Measurements from ENCODE around the gene MBD3.

The MBD3 gene

DNA sequence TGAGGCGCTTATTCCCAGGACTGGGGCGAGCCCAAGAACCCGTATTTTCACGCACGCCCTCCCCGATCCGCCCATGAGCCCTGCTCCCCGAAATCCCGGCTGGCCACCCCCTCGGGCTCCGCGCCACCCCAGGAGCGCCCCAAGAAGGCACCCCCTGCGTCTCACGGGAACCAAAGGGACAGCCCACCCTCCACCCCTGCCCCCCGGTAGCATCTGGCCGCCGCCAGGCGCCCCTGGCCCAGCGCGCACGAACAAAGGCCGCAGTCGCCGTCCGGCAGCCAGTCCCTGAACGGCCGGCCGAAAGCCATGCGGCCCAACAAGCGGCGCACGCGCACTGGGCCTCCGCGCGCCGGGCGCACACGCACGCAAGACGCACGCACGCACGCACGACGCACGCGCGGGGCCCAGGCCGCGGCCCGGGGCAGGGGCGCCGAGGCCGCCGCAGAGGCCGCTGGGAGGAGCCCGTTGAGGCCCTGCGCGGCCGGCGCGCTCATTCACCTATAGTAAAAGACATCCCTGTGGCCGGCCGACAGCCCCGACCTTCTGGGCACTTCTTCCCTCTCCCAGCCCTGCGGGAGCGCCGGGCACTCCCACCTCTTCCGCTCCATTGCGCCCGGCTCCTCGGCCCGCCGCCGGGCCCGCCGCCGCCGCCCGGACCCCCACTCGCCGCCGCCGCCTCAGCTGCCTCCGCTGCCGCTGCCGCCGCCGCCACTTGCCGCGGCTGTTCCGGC is 476 bp downstream of the MBD3 start:
- peak; percentile 84 for DNase-seq

DNA sequence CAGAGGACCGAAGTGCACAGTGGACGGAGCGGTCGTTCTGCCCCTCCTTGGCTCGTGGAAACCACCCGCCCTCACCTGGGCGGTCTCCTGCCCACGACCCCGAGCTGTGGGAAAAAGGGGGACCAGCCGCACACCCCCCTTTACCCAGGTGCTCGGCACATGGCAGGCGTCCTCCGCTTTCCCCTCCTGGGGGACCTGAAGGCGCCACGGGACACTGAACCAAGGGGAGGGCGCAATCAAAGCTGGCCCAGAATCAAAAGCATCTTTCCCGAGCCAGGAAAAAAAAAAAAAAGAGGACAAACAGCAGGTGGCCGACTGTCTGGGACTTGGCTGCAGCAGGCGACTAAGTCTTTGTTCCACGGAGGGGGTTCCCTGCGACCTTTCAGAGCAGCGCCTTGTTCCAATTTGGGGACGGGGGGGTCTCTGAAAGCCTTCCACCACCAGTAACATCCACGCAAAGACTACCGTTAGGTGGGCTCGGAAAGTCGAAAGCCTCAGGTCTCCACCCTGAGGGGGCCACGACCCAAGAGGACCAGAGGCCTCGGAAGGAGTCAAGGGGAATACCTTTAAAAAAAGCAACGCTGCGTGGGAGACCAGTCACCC is 1.1 kb downstream of the MBD3 start:
- peak; percentile 66 for DNase-seq

DNA sequence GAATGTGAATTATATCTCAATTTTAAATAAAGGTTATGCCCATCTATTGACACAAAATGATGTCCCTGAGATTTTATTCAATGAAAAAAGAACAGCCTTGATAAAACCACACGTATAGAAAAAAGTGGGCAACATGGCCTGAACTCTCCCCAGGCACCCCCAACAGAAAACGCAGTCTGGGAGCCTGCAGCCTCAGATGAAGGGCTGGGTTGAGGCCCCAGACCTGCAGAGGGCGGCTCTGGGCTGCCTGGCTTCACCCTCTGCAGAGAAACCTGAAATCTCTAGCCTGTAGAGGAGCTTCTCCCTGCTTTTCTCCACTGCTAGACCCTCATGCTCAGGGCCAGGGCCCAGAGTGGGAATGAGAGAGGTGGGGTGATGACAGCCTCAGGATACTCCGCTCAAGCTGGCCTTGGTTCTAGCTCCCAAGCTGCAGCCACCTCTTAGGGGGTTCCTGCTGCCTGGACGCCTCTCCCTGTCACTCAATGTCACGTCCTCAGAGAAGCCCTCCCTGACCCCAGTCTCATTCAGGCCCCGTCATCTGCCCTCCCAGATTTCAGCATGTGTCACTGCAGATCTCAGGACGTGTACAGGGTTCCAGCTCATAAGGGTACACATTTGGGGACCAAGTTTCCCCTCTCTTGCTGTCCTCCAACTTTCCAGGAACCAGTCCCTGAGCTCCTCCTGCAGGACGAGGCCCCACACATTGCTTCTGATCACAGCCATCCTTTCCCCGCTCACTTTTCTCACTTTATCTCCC is 1.8 kb downstream of the MBD3 start:
- no peak for DNase-seq

DNA sequence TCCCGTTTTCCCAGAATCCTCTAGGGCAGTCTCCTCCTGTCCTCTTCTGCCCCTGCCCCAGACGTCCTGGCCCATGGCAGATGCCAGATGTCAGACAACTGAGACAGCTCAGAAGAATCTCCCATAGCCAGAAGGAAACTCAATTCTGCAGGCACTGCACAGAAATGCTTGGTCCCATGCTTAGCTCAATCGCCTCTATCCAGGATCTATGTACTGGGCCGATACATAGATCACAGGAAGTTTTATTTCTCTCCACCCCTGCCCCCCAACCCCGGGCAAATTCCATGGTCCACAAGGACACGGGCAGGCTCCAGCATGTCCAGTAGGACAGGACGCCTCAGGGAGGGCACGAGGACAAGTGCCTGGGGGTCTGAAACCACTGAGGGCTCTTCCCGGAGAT is 4.8 kb downstream of the MBD3 start:
- DNase-seq, result no peak

DNA sequence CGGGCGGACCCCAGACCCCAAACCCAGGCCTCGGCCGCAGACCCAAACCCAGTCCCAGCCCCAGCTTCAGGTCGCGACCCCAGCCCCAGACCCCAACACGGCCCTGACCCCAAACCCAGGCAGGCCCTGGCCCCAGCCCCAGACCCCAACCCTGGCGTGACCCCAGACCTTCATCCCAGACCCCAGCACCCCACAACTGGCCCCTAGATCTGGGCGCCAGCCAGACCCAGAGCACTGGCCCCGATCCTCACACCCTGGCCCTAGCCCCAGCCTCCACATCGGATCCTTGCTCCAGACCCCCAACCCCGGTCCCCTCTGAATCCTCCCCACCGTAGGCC is 7.5 kb downstream of the MBD3 start:
- DNase-seq, result no peak

DNA sequence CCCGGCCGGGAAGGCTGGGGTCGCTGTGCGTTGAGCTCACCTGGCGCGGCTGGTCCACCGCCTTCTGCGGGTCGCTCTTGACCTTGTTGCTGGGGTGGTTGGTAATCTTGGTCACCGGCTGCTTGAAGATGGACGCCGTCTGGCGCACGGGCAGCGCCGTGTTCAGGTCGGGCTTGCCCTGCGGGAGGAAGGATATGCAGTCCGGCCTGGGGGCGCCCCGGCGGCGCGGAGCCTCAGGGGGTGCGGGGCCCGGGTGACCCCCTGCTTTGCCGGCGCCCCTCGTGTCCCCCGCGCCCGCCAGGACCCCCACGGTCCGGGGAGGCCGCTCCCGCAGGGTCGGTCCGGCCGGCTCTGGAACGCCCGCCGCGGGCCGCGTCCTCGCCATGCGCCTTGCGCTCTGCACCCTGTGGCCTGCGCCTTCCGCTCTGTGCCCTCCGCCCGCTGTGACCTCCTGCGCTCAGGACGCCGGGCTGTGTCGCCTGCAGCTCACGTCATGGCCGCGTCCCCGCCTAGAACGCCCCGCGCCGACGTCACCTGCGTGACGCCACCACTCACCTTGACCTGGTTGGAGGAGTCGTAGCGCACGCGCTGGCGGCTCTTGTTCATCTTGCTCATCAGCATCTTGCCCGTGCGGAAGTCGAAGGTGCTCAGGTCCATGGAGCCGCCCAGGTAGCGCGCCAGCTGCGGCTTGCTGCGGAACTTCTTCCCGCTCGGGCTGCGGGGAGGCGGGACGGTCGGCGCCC is 8.0 kb downstream of the MBD3 start:
- no peak for DNase-seq

DNA sequence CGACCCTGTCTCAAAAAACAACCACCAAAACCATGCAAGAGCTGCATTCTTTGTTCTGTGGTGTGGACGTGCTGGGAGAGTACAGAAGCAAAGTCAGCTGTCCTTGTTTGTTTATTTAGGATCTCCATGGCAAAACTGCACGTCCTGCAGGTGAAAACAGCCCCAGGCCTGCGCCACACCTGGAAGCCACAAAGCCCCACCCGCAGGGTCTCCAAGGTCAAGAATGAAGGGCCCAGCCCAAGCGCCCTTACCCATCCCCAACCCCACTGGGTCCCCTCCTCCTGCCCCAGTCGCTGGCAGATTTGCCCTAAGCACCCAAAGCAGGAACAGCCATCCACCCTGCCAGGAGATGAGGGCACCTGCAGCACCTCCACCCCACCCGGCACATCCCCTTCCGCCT is 10.5 kb downstream of the MBD3 start:
- DNase-seq, result no peak

DNA sequence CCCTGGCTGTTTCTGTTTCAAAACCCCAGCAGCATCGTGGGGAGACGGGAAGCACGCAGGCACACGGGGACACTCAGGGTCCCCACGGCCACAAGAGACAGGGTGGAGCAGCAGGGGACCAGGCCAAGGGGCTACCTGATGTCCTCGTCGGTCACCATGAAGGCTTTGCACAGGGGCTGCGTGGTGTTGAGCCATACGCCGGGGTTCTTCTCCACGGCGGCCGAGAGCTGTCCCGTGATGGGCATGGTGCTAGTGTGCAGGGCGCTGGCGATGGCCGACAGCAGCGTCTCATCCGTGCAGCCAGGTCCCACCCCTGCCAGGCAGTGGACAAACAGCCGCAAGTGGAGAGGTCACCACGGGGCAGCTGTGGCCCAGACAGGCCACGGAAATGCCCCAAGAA is 11.7 kb downstream of the MBD3 start:
- DNase-seq, result no peak

DNA sequence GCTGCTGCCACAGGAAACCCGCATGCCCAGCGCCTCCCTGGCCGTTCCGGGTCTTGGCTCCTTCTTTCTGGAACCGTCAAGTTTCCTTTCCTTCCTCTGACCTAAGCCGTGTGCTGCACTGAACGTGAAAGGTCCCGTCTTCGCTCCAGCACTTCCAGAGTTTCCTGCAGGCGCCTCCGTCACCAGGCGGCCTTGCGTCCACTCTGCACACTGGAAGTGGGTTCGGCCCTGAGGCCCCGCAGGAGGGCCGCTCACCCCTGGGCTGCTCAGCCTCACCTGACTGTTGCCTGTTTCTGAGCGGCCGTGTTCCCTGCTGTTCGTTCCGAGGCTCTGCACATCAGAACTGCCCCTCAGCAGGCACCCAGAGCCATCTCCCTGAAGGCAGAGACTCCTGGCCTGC is 12.3 kb downstream of the MBD3 start:
- no peak for DNase-seq

DNA sequence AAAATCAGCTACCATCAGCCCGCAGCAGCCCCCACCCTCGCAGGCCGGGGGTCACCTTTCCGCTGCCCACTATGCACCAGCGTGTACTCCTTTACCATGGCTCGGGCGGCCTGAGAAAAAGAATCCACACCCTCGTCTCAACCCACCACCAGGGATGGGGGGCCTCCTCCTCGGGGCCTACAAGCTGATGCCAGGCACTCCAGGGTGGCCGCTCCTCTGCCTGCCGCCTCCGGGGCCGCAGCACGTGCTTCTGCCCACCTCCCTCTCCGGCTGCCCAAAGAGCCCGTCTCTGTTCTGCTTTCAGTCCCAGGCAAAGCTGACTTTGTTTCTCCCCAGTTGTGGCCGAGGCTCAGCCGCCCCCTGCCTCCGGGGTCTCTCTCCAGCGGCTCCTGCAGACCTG is 13.4 kb downstream of the MBD3 start:
- DNase-seq, result no peak

DNA sequence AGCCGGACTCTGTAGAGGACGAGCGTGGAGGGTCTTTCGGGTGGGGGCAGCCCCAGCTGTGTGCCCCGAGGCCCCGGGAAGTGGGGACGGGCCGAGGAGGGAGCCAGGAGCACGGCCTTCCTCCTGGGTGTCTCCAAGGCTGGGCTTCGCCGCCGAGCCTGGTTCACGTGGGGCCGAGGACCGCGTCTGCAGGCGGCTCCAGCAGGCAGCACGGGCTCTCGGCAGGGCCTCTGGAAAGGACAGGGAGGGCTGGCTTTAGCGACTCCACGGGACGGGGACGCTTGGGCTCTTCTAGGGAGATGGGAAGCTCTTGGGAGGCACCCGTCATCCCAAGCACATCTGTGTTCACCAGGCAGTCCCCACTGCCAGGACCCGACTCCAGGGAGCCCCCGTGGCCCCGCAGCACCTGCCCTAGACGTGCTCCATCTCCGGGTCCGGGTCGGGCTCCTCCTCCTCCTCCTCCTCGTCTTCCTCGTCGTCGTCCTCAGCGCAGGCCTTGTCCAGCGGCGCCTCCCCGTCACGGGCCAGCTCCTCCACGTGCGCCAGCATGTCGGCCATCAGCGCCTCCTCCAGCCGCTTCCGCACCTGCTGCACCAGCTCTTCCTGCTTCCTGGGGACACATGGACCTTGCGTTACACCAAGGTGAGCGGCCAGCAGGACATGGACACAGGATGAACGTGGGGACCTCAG is 14.6 kb downstream of the MBD3 start:
- no peak for DNase-seq

DNA sequence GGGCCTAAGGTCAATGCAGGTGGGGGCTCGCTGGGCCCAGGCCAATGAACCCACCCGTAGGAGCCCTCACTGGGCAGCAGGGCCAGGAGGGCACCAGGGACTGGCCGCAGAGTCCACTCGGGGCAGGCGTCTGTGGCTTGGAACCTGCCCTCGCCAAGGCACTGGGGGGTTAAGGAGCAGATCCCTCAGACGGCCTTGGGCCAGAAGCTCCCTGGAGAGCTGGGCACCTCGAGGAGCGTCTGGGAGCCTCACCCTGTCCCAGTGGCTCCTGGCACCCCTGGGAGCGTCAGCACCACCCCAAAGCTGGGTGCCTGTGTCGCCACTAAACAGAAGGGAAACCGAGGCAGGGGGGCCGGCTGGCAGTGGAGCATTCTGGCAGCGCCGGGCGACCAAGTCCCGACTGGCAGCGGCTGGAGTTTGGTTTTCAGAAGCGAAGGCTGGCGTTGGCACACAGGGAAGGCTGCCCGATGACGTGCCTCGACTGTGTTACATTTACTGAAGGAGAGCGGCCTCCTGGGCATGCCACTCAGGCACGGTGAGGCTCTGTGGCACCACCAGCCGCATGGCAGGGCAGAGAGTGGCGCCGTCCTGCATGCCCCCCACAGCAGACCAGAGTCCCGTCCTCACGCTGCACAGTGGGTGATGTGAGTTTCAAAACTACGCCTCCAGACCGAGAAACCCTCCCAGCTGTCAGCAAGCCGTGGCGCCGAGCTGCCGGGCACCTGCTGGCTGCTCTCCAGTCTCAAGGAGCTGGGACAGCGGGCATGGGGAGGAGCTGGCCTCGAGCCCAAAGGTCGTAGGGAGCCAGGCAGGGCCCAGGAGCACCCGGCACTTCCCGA is 15.4 kb downstream of the MBD3 start:
- no peak for DNase-seq

DNA sequence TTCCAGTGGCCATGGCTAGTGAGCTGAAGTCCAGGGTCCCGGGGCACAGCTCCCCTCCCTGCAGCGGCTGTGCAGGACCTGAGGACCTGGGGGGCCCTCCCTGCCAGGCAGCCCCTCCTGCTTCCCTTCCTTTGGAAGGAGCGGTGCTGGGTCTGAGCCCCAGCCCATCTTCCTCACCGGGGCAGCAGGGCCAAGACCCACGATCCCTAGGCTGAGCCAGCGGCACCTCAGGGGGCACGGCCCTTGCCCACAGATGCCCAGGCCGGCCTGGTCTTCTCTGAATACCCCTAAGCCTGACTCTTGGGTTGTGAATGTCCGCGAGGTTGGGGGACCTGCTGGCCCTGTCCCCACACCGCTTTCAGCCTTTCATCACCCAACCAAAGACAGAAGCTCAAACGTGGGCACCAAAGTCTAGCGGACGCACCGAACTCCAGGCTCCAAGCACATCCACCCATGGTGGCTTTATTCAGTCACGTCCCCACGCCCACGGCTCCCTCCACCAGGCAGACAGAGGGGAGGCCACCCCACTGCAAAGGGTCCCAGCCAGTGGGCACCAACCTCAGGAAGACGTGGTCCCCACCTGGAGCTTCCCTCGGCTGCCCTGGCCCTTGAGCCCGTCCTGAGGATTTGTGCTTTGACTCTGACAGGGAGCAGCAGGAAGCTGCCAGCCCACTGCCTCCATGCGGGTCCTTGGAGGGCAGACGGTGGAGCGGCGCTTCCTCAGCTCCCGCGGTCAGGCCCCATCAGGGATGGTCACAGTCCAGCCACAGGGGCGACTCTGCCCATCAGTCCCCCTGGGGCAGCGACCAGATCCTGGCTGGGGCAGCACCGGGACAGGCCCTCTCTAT is 16.2 kb downstream of the MBD3 start:
- no peak for DNase-seq

DNA sequence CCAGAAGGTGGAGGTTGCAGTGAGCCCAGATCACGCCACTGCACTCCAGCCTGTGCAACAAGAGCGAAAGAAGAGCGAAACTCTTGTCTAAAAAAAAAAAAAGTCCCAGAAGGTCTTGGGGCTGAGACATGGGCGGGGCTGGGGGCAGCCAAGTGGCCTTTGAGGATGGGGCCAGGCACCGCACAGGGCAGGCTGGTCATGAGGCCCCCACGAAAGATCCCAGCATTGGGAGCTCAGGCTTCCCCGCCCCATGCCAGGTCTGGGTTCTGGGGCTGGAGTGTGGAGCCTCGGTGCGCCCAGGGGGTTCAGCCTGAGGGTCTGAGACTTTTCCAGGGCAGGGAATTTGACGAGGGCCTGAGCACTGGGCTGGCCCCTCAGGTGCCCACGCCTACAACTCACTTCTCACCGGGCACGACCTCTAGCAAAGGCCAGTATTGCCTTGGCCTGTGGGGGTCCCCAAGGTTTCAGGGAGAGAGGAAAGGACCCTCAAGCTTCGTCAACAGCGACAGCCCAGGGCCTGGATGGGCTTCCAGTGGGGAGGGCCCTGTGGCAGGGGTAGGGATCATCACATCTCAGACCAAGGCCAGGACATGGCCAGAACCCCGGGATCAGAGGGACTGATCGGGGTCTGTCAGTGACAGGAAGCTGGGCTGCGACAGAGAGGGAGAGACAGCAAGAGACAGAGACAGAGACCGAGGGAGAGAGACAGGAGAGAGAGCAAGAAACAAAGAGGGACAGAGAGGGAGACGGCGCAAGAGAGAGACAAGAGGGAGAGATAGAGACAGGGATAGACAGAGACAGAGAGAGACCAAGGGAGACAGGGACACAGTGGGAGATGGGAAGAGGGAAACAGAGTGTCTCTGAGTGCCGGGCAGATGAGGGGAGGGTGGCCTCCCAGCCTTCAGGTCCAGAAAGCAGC is 17.1 kb downstream of the MBD3 start:
- no peak for DNase-seq

DNA sequence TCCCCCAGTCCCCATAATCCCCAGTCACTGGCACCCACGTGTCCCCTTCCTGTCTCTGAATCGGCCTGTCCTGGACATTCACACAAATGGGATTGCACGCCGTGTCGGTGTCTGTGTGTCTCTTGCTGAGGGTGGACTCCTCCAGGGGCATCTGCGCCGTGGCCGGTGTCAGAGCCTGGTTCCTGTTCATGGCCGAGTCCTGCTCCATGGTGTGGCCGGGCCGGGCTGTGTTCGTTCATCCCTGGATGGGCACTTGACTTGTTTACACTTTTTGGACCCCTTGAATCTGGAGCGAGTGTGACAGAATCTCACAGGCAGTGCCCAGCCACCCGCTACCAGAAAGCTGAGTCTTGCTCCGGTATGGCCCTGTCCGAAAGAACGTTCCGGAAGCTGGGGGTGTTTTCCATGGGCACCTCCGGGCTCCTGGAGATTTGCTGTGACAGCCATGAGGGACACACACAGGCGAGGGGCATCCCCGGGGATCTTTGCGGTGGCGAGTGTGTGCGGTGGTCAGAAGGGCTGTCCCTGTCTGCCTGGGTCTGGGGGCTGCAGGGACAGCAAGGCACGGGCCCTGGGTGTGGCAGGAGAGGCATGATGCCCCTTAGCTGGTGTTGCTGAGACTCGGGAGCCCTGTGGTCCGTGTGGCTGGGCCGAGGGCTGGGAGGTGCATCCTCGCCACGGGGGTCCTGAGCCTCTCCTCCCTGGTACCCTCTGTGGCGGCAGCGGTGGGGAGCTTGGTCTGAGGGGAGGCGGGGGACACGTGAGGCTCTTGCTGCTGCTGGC is 18.1 kb downstream of the MBD3 start:
- no peak for DNase-seq

DNA sequence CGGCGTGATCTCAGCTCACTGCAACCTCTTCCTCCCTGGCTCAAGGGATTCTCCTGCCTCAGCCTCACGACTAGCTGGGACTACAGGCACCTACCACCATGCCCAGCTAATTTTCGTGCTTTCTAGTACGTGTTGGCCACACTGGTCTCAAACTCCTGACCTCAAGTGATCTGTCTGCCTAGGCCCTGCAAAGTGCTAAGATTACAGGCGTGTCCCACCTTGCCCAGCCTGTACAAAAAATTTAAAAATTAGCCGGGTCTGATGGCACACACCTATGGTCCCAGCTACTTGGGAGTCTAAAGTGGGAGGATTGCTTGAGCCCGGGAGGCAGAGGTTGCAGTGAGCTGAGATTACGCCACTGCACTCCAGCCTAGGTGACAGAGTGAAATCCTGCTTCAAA is 19.9 kb downstream of the MBD3 start:
- no peak for DNase-seq

DNA sequence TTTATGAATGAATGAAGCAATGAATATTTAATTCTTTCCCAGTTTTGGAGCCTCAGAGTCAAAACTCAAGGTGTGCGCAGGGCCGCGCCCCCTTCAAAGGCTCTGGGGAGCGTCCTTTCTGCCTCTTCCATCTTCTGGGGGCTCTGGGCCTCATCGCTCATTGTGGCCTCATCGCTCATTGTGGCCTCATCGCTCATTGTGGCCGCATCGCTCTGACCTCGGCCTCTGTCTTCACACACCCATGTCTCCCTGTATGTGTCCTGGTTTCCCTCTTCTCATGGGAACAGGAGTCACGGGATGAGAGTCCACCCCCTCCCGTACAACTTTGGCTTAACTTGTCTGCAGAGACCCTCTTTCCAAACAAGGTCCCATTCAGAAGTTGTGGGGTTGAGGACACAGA is 21.3 kb downstream of the MBD3 start:
- DNase-seq, result no peak

DNA sequence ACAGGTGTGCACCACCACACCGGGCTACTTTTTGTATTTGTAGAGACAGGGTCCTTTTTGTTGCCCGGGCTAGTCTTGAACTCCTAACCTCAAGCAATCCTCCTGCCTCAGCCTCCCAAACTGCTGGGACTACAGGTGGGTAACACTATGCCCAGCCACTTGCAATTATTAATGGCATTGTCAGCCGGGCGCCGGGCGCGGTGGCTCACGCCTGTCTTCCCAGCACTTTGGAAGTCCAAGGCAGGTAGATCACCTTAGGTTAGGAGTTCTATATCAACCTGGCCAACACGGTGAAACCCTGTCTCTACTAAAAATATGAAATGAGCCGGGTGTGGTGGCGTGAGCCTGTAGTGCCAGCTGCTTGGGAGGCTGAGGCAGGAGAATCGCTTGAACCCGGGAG is 21.8 kb downstream of the MBD3 start:
- no peak for DNase-seq

DNA sequence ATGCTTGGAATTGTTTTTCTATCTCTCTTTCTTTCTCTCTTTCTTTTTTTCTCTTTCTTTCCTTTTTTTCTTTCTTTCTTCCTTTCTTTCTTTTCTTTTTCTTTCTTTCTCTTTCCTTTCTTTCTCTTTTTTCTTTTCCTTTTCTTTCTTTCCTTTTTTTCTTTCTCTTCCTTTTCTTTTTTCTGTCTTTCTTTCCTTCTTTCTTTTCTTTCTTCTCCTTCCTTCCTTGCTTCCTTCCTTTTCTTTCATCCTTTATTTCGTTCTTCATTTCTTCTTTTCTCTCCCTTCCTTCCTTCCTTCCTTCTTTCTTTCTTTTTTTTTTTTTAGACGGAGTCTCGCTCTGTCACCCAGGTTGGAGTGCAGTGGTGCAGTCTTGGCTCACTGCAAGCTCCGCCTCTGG is 22.7 kb downstream of the MBD3 start:
- no peak for DNase-seq
